ENCODE results near the gene TCTA.

DNA sequence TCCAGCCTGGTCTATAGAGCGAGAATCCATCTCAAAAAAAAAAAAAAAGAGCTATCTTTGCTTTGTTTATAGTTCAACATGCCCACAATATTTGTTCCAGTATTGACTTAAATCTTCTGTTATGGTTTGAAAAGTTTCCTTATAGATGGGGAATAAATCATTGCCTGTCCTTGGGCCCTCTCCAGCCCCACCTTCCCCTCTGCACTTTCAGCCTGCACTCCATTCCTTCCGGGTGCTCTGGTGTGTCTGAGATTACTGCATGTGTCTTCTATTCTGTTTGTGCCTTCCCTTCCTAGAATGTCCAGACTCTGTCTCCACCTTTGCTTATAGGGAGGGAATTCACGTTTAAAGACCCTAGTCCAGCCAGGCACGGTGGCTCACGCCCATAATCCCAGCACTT lies 28.8 kb upstream of the TCTA start:
- TF ChIP-seq, protein P1, sequence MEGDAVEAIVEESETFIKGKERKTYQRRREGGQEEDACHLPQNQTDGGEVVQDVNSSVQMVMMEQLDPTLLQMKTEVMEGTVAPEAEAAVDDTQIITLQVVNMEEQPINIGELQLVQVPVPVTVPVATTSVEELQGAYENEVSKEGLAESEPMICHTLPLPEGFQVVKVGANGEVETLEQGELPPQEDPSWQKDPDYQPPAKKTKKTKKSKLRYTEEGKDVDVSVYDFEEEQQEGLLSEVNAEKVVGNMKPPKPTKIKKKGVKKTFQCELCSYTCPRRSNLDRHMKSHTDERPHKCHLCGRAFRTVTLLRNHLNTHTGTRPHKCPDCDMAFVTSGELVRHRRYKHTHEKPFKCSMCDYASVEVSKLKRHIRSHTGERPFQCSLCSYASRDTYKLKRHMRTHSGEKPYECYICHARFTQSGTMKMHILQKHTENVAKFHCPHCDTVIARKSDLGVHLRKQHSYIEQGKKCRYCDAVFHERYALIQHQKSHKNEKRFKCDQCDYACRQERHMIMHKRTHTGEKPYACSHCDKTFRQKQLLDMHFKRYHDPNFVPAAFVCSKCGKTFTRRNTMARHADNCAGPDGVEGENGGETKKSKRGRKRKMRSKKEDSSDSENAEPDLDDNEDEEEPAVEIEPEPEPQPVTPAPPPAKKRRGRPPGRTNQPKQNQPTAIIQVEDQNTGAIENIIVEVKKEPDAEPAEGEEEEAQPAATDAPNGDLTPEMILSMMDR (IDR thresholded peaks at IDR 0.05; ENCODE audit: borderline replicate concordance, extremely low read depth, low read length, poor library complexity, severe bottlenecking): no peak
- TF ChIP-seq EZH2 (IDR thresholded peaks at IDR 0.05; ENCODE audit: borderline replicate concordance, low read depth, low read length, severe bottlenecking): no peak

Data from DND-41 (cell line).